ENCODE results near the gene ZNF133.

Gene ZNF133

DNA sequence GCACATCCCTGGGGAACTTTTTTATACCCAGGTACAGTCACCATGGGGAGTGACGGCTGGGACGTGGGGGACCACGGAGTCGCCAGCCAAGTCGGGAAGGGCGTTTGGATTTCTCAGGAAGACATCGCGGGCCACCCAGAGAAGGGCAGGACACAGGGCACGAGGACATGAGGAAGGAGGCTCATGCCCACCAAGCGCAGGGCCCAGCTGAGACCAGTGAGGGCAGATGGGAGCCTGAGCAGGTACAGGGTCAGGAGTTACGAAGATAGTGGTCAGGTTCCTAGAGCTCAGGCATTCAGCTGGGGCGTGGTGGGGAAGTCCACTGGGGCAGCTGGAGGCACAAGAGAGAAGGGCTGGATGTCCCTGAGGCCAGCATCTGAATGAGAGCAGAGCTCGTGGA, 74.6 kb downstream of the ZNF133 start:
- DNase-seq (ENCODE audit: low spot score): no peak

DNA sequence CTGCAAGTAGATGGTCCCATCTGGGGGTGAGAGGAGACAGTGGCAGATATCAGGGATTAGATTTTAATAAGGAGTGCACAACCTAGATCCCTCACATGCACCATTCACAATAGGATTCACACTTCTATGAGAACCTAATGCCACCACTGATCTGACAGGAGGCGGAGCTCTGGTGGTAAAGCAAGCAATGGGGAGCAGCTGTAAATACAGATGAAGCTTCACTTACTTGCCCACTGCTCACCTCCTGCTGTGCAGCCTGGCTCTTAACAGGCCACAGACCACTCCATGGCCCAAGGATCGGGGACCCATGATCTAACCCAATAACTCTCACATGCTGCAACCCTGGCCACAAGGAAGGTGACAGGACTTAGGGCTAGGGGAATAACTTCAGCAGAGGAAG, 75.4 kb downstream of the ZNF133 start:
- DNase-seq (ENCODE audit: low spot score): no peak

DNA sequence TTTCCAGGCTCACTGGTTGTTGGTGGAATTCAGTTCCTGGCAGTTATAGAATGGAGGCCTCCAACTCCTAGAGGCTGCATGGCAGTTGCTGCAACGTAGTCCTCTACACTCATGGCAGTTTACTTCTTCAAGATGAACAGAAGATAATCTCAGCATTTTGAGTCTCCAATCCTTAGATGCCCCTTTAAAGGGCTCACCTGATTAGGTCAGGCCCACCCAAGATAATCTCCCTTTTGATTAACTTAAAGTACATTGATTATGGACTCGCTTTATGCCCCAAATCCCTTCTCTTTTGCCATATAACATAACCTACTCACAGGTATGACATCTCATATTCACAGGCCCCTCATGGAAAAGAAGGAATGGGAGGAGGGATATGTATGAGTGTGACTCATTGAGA, 76.4 kb downstream of the ZNF133 start:
- DNase-seq (ENCODE audit: low spot score): no peak
